ENCODE measurements around the gene MT1HL1. TPM values are rescaled to one million over a fixed set of nuclear protein-coding genes. Genes with fewer than 3 reads are reported as not detected.

The MT1HL1 gene
- total and polyA plus RNA-seq, 7 donors = not detected

GRCh38 chr1:237029850-237030535, 25.8 kb upstream of the MT1HL1 start:
- WGBS, 2 donors = 80 to 84% methylated on average over 9 of the region's 9 CpGs
- TF ChIP-seq EP300 (IDR thresholded peaks at IDR 0.05) (no peak), CTCF (IDR thresholded peaks at IDR 0.05) (no peak), POLR2AphosphoS5 (IDR thresholded peaks at IDR 0.05) (no peak), POLR2A (IDR thresholded peaks at IDR 0.05) (no peak)
- Histone ChIP-seq H3K36me3 (no peaks in the 10 kb centered on the region), H3K4me3 (no peak overlapping the region), H3K27me3 (no peaks in the 10 kb centered on the region), H3K27ac (no peak overlapping the region), H3K4me1 (peaks cover 0 to 13% (median 7%) of the 10 kb centered on the region in 4 donors), H3K9me3 (no peaks in the 10 kb centered on the region)
- intact Hi-C loops (cut with DNase I) = no loop called here
- DNase-seq = no peak

GRCh38 chr1:237029240-237029639, 25.0 kb upstream of the MT1HL1 start:
- no peak for DNase-seq
- Histone ChIP-seq H3K27me3 (no peaks in the 10 kb centered on the region), H3K36me3 (no peaks in the 10 kb centered on the region), H3K4me1 (peaks cover 0 to 13% (median 7%) of the 10 kb centered on the region in 4 donors), H3K27ac (no peak overlapping the region), H3K9me3 (no peaks in the 10 kb centered on the region), H3K4me3 (no peak overlapping the region)
- intact Hi-C loops (cut with DNase I) = no loop called here
- TF ChIP-seq POLR2A (IDR thresholded peaks at IDR 0.05) = no peak
- no peak for TF ChIP-seq POLR2AphosphoS5 (IDR thresholded peaks at IDR 0.05)
- no peak for TF ChIP-seq CTCF (IDR thresholded peaks at IDR 0.05)
- TF ChIP-seq EP300 (IDR thresholded peaks at IDR 0.05) = no peak
- 78 to 84% methylated on average over 3 of the region's 3 CpGs for WGBS, 2 donors

- intact Hi-C loops (cut with DNase I) = no loop called here
These were observed 21.3 kb upstream of the MT1HL1 start for GRCh38 chr1:237025358-237026074.

GRCh38 chr1:237018896-237019295, 14.7 kb upstream of the MT1HL1 start:
- H3K27me3 ChIP-seq = no peaks in the 10 kb centered on the region
- no peaks in the 10 kb centered on the region for H3K9me3 ChIP-seq
- DNase-seq = no peak
- no peak overlapping the region for H3K4me3 ChIP-seq
- intact Hi-C loops (cut with DNase I) = loop anchor here (10.0 kb wide), 1 partner anchor 124 kb away; no protein-coding TSS in a partner anchor
- TF ChIP-seq POLR2AphosphoS5 (IDR thresholded peaks at IDR 0.05) = no peak
- no peak for TF ChIP-seq EP300 (IDR thresholded peaks at IDR 0.05)
- no peak for TF ChIP-seq CTCF (IDR thresholded peaks at IDR 0.05)
- no peak for TF ChIP-seq POLR2A (IDR thresholded peaks at IDR 0.05)
- H3K4me1 ChIP-seq = peaks cover 0 to 2% (median 0%) of the 10 kb centered on the region in 4 donors
- no peaks in the 10 kb centered on the region for H3K36me3 ChIP-seq
- H3K27ac ChIP-seq = no peak overlapping the region

More at GRCh38 chr1:237025358-237026074, 21.3 kb upstream of the MT1HL1 start:
- no peaks in the 10 kb centered on the region for H3K27me3 ChIP-seq
- no peak for DNase-seq
- no peaks in the 10 kb centered on the region for H3K9me3 ChIP-seq
- TF ChIP-seq CTCF (IDR thresholded peaks at IDR 0.05) = no peak
- WGBS, 2 donors = 63 to 95% methylated on average over 8 of the region's 10 CpGs
- H3K36me3 ChIP-seq = no peaks in the 10 kb centered on the region
- H3K4me3 ChIP-seq = no peak overlapping the region
- H3K27ac ChIP-seq = no peak overlapping the region
- no peaks in the 10 kb centered on the region for H3K4me1 ChIP-seq

Data from sigmoid colon (tissue), 7 donors.